ENCODE data around the gene MRPL21.

Gene MRPL21

DNA sequence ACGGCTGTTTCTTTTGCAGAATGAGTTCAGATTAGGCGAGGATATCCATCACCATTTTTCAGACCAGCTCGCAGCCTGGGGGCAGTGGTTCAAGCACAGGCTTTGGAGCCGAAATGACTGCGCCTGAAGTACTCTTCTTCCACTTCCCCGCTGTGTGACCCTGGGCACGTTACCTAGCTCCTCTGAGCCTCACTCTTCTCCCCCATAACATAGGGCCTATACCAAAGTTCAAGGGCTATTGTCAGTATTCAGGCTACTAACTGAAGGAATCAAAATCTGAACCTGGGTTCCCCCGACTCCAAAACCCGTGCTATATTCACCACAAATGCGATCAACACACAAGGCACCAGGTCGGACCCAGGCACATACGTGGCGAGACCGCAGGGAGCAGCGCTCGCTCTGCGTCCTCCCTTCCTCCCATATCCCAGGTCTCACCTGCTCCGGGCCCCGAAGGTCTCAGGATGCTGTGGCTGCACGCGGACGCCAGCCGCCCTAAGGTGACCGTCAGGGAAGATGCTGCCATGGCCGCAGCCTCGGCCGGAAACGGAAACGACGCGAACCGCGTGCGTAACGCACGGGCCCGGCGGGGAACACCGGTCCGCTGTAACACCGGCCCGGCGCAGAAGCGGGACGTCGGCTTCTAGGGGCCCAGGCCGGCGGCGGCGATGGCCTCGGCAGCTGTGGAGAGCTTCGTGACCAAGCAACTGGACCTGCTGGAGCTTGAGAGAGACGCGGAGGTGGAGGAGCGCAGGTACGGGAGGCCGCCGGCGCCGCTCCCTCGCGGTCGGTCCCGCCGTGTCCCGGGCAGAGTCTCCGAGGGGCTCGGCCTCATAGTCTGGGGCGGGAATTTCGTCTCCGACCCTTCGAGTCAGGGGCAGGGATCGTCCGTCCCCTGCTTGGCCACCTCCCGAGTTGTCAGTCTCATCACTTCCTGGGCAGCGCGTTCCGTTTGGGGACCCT lies at the start of gene MRPL21, which contains the start of gene IGHMBP2:
TSS of gene MRPL21 (minus strand) at position 545 of the 960 bp plus-strand sequence. CDS start at position 523, 22 bp downstream.
TSS of gene IGHMBP2 (plus strand) at position 604 of the 960 bp plus-strand sequence. CDS start at position 666, 62 bp downstream.
- ChIA-PET CTCF (interaction anchor here (0.6 to 0.9 kb wide), 4 partner anchors 99 to 1012 kb away, joined by 3 to 6 read pairs (median 3); no protein-coding TSS in a partner anchor), POLR2A (ENCODE audit: low non-redundant PET) (no interaction called here)
- H3K27ac ChIP-seq: peak within 1 kb of the TSS; percentile 78
- DNase-seq (ENCODE audit: low spot score): peak; percentile 88
- TF ChIP-seq CTCF (conservative IDR thresholded peaks at IDR 0.05; ENCODE audit: low read depth): no peak

DNA sequence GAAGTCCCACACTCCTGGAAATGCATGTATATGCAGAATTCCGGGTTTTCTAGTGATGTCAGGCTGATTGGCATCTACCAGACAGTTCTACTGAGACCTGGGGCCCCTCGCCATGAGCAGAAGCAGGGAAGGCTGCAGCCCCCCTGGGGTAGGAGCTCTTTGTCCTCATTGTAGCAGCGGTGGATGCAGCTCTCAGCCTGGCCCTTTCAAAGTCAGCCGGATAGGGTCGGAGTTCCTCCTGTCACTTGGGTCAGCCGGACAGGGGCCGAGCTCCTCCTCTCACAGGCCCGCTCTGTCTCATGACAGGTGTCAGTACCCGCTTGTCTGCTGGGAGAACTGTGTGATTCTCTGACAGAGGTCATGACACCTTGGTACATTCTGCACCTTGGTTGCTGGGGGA lies 47.1 kb upstream of the MRPL21 start:
- no peak for DNase-seq (ENCODE audit: low spot score)
- H3K27ac ChIP-seq: no peak overlapping the region
- CTCF ChIA-PET: interaction anchor here (0.6 kb wide), 1 partner anchor 30 kb away, joined by 3 read pairs; no protein-coding TSS in a partner anchor
- POLR2A ChIA-PET (ENCODE audit: low non-redundant PET): no interaction called here
- TF ChIP-seq CTCF (conservative IDR thresholded peaks at IDR 0.05; ENCODE audit: low read depth): no peak

DNA sequence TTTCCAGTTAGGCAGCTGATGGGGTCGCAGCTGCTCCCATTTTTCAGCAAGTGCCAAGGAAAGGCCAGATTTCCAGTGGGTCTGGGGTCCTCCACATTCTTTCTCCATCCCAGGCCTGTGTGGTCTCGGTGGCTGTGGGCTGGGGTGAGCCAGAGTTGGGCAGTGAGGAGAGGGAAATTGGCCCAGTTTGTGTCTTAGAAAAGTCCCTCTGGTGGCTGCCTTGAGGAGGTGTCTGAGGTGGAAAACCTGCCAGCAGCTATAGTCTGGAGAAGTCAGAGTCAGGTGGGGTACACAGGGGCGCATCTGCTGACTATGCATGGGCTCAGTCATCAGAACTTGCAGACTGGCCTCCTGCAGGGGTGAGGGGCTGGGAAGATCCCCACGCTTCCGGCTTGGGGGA lies 46.6 kb upstream of the MRPL21 start:
- TF ChIP-seq CTCF (conservative IDR thresholded peaks at IDR 0.05; ENCODE audit: low read depth): peak; percentile 28
- ChIA-PET CTCF (interaction anchor here (0.6 kb wide), 2 partner anchors 29 to 72 kb away, joined by 3 read pairs; no protein-coding TSS in a partner anchor), POLR2A (ENCODE audit: low non-redundant PET) (no interaction called here)
- H3K27ac ChIP-seq: no peak overlapping the region
- DNase-seq (ENCODE audit: low spot score): peak; percentile 36

DNA sequence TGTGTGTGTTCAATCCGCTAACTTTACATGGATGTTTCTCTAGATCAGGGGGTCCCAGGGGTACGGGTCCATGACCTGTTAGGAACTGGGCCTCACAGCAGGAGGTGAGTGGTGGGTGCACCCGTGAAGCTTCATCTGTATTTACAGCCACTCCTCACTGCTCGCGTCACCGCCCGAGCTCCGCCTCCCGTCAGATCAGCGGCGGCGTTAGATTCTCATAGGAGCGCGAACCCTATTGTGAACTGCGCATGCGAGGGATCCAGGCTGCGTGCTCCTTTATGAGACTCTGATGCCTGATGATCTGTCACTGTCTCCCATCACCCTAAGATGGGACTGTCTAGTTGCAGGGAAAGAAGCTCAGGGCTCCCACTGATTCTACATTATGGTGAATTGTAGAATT lies 45.3 kb upstream of the MRPL21 start:
- ChIA-PET CTCF (interaction anchor here (0.8 kb wide), 1 partner anchor 15 kb away, joined by 3 read pairs; no protein-coding TSS in a partner anchor), POLR2A (ENCODE audit: low non-redundant PET) (no interaction called here)
- TF ChIP-seq CTCF (conservative IDR thresholded peaks at IDR 0.05; ENCODE audit: low read depth): no peak
- H3K27ac ChIP-seq: no peak overlapping the region
- DNase-seq (ENCODE audit: low spot score): no peak

DNA sequence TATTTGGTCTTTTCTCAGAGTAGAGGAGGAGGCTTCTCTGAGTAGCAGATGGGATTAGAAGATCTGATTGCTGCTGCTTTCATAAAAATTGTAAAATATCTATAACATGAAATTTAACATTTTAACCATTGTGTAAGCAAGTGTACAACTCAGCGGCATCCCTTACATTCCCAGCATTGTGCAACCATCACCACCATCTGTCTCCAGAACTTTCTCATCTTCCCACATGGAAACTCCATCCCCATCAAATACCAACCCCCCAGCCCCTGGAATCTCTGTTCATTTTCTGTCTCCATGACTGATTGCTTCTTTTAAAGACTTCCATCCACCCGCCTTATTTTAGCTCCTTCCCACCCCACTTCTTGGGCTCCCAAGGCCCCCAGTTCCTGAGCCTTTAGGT lies 44.9 kb upstream of the MRPL21 start:
- no peak overlapping the region for H3K27ac ChIP-seq
- ChIA-PET CTCF (no interaction called here), POLR2A (ENCODE audit: low non-redundant PET) (no interaction called here)
- no peak for DNase-seq (ENCODE audit: low spot score)
- no peak for TF ChIP-seq CTCF (conservative IDR thresholded peaks at IDR 0.05; ENCODE audit: low read depth)

DNA sequence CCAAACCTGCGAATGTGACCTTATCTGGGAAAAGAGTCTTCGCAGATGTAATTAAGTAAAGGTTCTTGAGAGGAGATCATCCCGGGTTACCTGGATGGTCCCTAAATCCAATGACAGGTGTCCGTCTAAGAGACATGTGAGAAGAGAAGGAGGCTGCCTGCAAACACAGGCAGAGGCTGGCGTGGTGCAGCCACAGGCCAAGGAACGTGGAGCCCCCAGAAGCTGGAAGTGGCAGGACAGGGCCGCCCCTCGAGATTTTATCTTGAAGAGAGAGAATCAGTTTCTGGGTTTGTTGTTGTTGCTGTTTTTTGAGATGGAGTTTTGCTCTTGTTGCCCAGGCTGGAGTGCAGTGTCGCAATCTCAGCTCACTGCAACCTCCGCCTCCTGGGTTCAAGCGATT lies 43.5 kb upstream of the MRPL21 start:
- DNase-seq (ENCODE audit: low spot score): no peak
- no peak for TF ChIP-seq CTCF (conservative IDR thresholded peaks at IDR 0.05; ENCODE audit: low read depth)
- ChIA-PET CTCF (interaction anchor here (0.5 kb wide), 1 partner anchor 92 kb away, joined by 3 read pairs; no protein-coding TSS in a partner anchor), POLR2A (ENCODE audit: low non-redundant PET) (no interaction called here)
- H3K27ac ChIP-seq: no peak overlapping the region; the same call in 1 of the 2 replicates

Data from RWPE1 (cell line).